ENCODE measurements around the gene FUBP1. TPM values are rescaled to one million over a fixed set of nuclear protein-coding genes. Genes with fewer than 3 reads are reported as not detected.

Gene FUBP1
- total RNA-seq, 2 donors from 2014 or later: 181 to 204 TPM

GRCh38 chr1:77906019-77906545, 72.8 kb downstream of the FUBP1 start:
- DNase-seq (ENCODE audit: low spot score): no peak
- Mint-ChIP-seq H3K36me3 (no peaks in the 10 kb centered on the region), H3K9me3 (no peaks in the 10 kb centered on the region), H3K27ac (no peak overlapping the region), H3K27me3 (no peaks in the 10 kb centered on the region), H3K4me1 (ENCODE audit: low read depth in 2 of 2) (no peaks in the 10 kb centered on the region), H3K4me3 (no peak overlapping the region)
- no peak for ATAC-seq

- Mint-ChIP-seq H3K27ac (no peak overlapping the region), H3K36me3 (no peaks in the 10 kb centered on the region), H3K4me3 (no peak overlapping the region), H3K4me1 (ENCODE audit: low read depth in 2 of 2) (no peaks in the 10 kb centered on the region), H3K27me3 (no peaks in the 10 kb centered on the region), H3K9me3 (no peaks in the 10 kb centered on the region)
- ATAC-seq (no peak), DNase-seq (ENCODE audit: low spot score) (no peak)
These were observed 73.3 kb downstream of the FUBP1 start for GRCh38 chr1:77905603-77906002.

GRCh38 chr1:77900687-77901293, 78.1 kb downstream of the FUBP1 start:
- Mint-ChIP-seq H3K27me3 (peaks cover 0 to 3% of the 10 kb centered on the region in 2 donors), H3K4me1 (ENCODE audit: low read depth in 2 of 2) (no peaks in the 10 kb centered on the region), H3K27ac (no peak overlapping the region), H3K9me3 (no peaks in the 10 kb centered on the region), H3K4me3 (no peak overlapping the region), H3K36me3 (no peaks in the 10 kb centered on the region)
- no peak for DNase-seq (ENCODE audit: low spot score)
- no peak for ATAC-seq

GRCh38 chr1:77899647-77900320, 79.1 kb downstream of the FUBP1 start:
- Mint-ChIP-seq H3K4me3 (no peak overlapping the region), H3K9me3 (no peaks in the 10 kb centered on the region), H3K4me1 (ENCODE audit: low read depth in 2 of 2) (no peaks in the 10 kb centered on the region), H3K36me3 (no peaks in the 10 kb centered on the region), H3K27ac (no peak overlapping the region), H3K27me3 (peaks cover 0 to 3% of the 10 kb centered on the region in 2 donors)
- no peak for DNase-seq (ENCODE audit: low spot score)
- no peak for ATAC-seq

Other genes starting within 250 kb of the FUBP1 start
- gene USP33, start 219.2 kb downstream of the FUBP1 start, total RNA-seq: 10 to 100 TPM; 54.7 to 55.0 TPM
- gene MIGA1, start 199.4 kb downstream of the FUBP1 start, total RNA-seq: 10 to 100 TPM; 13.3 to 14.0 TPM
- gene NEXN, start 90.4 kb downstream of the FUBP1 start, total RNA-seq: not detected
- gene DNAJB4, start 25.9 kb upstream of the FUBP1 start, total RNA-seq: 10 to 100 TPM in 1 of 2 donors, 1 to 10 TPM in 1; 8.9 to 13.2 TPM
- gene GIPC2, start 66.9 kb upstream of the FUBP1 start, total RNA-seq: not detected